RPMI8226 (cell line): ENCODE data around the gene TLCD1.
A peak's percentile ranks its signal among the peaks of the same experiment; 100 is the strongest.

ENCODE experiments used
- DNase-seq: peaks from one replicate; pipeline ENCODE4 v3.0.0-alpha.2; 2015

Gene TLCD1, protein sequence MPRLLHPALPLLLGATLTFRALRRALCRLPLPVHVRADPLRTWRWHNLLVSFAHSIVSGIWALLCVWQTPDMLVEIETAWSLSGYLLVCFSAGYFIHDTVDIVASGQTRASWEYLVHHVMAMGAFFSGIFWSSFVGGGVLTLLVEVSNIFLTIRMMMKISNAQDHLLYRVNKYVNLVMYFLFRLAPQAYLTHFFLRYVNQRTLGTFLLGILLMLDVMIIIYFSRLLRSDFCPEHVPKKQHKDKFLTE

DNA sequence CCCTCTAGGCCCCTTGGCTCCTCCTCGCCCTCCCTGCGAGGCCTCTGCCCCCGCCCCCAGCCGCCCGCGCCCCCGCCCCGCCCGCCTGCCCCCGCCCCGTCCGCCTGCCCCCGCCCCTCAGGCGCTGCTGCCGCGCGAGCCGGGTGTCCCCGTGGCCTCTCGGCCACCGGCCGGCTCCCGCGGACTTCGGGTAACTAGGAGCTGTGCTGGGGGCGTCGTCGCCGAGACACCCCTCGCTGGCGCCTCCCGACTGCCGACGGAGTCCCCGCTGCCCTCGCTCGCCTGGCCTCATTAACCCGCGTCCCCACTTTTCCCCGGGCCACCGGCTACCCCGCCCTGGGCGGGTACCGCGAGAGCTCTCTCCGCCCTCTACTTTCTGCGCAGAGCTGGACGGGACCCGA, at the start of gene TLCD1:
TLCD1 (minus strand) TSS at position 8 of the 401 bp plus-strand sequence. CDS start 136 bp downstream, outside the sequence.
- peak; percentile 77 for DNase-seq

DNA sequence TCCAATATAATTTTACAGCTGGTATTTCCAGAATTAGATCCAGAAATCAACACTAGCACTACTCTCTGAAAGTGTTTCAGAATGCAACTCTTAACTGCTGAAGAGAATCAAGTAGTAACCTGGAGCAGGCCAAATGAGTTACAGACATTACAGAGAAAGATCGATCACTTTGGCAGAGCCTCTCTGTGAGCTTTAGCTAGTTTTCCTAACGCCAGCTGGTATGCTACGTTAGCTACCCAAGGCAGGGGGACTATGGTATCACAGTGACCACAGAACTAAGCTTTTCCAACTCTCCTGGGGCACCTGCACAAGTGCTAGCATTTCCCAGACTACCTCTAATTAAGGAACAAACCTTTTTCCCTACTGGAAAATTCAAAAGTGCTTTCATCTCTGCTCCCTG, 48.2 kb upstream of the TLCD1 start:
- DNase-seq = no peak

DNA sequence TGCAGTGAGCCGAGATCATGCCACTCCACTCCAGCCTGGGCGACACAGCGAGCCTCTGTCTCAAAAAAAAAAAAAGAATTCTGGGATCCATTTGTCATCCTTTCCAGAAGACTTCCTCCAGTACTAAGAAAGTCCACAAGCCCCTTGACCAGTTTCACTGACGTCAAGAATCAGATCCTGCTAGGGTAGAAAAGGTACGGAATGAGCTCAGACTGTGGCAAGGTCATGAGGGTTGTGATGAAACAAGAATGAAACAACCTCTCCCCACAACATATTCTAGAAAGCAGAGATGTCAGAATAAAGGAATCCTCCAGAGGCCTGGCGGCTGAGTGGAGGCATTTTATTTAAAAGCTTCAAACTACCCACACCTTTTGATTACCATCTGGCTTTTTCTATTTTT, 47.7 kb upstream of the TLCD1 start:
- no peak for DNase-seq

DNA sequence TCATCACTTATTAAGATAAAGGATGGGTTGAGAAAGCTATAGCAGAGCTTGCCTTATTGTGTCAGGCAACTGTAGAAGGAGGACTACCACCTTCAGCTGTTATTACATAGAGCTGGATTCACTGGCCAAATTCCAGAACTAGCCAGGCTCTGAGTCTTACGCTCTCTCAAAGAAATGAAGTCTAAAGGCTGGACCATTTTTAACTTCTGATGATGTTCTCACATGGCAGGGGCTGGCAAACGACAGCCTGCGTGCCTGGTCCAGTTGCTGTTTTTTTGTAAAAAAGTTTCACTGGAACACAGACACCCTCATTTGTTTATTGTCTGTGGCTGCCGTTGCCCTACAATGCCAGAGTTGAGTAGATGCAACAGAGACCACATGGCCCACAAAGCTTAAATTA, 39.0 kb upstream of the TLCD1 start:
- no peak for DNase-seq

DNA sequence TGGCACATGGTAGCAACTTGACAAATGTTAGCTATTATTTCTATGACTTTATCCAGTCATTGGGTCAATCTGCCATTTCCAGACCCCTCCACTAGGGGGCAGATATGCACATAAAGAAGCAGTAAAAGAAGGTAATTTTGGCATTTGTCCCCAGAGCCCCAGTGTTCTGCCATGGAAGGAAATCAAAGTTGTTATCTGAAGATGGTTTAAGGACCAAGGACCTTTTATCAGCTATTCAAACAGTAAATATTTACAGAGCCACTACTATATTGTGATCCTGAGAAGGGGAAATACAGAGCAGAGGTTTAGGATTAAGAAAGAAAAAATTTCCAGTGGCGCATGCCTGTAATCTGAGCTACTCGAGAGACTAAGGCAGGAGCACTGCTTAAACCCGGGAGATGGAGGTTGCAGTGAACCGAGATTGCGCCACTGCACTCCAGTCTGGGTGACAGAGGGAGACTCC, 37.8 kb upstream of the TLCD1 start:
- DNase-seq = peak; percentile 85

DNA sequence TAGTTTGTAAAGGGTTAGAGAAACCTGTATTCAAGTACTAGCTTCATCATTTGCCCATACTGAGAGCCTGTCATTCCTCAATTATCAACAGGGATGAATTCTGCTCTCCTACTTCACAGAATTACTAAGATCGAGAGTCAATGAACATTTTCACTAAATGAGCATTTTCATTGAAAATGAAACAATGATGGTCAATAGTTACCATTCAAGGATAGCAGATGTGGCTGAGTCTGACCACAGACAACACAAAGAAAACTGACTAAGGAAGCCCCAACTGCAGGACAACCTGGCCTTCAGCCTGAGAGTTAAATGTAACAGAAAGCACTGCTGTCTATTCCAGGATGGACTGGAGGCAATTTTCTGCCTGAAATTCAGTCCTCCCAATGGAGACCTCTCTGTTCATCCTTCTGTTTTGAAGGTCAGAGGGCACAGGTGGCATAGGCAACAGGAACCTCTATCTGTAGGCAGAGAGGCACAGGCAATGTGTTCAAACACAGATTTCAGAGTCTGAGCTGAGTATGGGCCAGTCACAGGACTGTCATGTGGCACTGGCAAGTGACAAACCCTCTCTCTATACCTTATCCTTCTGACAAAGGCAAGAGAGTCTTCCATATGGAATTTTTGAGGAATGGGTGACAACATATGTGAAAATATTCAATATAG, 37.2 kb upstream of the TLCD1 start:
- no peak for DNase-seq

DNA sequence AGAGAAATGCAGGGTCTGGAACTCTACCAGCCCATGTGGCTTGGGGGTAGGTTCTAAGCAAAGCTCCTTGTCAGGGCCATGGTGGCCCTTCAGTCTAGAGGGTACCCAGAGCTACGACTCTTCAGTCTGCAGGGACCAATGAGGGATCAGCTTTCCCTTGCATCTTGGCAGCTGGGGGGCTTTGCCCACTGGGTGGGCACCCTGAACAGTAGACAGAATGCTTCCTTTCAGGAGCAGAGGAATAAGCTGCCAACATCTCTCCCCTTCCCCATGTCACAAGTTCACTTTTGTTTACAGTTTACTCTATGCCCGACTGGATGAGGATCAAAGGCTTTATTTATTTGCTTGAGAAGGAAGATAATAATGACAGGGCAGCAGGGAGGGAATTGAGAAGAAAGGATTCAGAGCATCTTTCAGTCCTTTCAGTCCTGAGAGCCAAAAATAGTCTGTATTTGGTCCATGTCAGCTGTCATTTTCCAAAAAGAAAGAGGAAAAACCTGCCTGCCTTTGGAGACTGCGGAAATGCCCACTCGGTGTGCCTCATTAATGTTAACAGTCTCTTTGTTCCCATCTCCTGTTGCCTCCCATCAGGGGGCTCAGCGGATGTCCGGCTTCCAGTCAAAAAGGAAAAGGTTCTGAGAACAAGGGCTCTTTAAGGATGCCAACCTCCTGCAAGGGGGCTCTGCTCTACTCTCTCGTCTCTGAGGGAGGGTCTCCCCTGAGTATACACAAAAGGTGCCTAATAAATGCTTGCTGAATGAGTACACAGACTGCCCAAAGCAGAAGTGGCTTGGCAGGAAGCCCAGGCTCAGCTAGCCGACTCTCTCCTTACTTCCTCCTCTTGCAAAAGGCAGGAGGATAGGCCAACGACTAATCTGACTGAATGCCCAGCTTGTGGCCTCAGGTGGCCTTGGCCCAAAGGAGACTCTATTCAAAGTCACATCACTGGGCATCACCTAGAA, 34.8 kb upstream of the TLCD1 start:
- DNase-seq = peak; percentile 61

DNA sequence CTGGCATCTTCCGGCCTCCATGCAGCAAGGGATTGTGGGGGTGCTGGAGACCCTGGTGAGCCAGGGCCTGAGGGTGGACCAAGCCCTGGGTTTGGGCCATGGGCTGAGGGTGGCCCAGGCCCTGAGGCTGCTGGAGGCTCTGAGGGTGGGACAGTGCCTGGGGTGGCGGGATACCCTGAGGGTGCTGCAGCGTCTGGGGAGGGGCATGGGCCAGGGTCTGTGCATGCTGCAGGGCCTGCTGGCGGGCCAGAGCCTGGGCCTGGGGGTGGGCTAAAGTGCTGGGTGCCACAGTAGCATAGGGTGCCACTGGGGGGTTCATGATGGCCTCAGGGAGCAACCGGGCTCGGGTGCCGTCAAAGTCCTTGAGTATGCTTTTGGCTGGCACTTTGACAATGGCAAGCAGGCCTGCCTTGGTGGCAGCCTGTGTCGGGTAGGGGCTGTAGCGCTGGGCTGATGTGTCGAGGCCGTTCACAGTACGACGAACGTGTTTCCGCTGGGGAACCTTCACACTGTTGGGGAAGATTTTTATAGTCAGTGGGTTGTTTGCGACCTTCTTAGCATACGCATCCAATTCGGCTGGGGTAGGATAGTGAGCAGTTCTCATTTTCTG, 33.3 kb upstream of the TLCD1 start:
- no peak for DNase-seq

DNA sequence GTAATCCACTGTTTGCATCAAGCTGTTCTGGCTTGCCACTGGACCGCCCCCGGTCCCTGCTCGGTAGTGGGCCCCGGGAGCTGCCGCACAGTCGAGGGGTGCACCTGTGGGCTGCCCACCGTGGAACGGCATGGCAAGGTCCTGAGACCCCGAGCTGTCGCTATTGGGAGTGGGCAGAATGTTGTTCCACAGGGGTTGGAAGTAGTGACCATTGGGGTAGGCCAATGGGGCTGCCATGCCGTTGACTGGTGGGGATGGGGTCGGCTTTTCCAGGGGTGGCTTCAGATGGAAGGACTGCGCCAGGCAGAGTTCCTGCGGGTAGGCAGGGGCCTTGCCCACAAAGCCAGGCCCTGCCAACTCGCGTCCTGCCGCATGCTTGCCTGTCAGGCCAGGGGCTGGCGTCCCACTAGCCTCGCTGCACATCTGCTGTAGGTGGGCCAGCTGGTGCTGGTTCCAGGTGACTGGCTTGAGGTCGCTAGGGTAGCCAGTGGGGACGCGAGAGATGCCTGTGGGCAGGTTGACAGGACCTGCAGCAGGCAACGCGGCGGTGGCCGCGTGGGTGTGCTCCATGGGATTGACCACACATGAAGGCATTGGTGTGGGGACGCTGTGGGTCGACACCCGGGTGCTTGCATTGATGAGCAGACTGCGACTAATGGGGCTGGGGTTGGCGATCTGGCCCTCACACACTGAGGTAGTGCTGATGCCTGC, 32.5 kb upstream of the TLCD1 start:
- no peak for DNase-seq

DNA sequence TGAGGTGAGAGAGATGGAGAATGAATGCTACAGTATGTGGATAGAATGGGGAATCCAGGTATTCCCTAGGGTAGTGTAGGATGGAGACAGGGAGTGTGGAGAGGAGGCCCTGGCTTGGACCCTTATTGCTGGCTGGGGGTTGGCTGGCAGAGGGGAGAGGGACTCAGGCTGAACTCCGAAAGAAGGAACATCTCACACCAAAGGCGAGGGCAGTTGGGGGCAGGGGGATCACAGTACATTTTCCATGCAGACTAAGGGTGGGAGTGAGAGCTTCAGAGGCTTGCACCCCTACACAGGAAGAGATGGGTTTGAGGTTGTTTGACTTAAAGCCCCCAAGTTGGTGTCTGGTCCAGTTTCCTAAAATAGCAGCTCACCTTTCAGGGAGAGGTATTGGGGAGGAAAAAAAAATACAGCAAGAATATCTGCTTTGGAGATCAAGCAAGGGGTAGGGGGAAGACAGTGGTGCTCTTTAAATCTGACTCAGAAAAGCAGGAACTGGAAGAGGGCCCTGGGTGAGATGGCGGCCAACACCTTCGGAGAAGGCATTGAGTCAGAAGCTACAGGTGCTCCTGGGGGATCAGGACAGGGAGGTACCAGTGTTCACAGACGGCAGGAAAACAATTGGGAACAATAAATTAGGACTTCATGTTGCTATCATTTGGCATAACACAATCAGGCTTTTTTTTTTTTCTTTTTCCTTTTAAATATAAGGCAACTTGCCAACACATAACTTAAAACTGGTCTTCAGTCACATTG, 30.2 kb upstream of the TLCD1 start:
- DNase-seq = no peak

DNA sequence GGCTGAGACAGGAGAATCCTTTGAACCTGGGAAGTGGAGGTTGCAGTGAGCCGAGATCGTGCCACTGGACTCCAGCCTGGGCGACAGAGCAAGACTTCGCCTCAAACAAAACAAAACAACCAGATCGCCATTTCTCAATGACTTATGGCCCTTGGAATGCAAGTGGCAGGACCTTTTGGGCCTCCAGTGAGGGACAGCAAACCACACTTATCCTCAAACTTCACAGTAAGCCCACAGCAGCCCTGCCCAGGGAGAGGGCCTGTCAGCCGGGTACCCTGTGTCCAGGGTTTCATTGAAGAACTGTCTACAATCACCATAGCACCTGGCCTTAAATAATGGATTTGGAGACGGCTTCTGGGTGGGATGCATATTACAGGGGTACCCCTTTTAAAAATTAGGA, 29.5 kb upstream of the TLCD1 start:
- no peak for DNase-seq

DNA sequence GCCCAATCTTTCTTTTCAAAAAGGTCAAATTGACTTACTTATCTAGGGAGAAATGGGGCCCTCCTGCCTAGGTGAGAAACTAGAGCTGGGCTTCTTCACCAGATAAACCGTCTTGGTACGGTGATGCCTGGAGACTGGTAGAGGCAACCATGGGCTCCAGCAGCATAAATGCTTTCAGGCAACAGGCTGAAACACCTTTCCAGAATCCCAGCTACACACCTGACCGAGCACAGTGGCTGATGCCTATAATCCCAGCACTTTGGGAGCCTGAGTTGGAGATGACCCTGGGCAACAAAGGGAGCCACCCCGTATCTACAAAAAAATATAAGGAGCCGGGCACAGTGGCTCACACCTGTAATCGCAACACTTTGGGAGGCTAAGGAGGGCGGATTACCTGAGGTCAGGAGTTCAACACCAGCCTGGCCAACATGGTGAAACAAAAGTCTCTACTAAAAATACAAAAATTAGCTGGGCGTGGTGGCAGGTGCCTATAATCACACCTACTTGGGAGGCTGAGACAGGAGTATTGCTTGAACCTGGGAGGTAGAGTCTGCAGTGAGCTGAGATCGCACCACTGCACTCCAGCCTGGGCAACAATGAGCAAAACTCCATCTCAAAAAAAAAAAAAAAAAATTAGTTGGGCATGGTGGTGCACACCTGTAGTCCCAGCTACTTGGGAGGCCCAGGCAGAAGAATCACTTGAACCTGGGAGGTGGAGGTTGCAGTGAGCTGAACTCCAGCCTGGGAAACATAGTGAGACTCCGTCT, 25.8 kb upstream of the TLCD1 start:
- DNase-seq = no peak

DNA sequence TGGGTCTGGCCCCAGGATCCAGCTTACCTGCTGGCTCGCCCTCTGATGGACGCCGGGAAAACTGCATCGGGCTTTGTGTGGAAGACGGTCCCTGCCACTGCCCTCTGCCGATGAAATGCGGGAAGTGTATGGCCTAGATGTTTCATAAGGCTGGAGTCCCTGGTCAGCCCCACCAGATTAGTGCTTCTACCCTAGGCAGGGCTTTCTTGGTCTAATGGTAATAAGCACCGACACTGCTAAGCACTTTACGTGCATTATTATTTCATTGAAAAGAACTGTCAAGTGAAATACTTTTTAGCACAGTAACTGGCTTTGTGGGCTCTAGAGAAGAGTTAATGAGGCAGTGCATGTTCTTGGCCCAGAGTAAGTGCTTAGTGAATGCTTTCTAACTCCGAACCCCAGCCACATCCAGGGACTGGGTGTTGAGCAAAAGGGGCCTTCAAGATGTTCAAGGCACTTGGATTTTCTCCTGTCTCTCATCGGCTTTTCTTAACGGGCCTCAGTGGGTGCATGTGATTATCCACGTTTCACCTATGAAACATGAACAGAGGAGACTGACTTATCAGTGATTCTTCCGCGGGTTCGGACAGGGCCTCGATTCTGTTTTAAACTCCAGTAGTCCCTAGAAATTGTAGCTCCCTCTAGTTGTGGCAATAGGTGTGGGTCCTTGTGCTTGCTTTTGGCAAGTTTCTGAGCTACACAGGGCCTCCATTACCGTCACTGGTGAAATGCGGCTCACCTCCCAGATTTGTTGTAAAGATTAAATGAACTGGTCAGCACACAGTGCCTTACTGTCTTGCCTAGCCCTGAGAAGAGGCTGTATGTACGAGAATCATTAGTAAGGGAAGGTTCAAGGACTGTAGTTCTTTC, 24.4 kb upstream of the TLCD1 start:
- DNase-seq = peak; percentile 94

DNA sequence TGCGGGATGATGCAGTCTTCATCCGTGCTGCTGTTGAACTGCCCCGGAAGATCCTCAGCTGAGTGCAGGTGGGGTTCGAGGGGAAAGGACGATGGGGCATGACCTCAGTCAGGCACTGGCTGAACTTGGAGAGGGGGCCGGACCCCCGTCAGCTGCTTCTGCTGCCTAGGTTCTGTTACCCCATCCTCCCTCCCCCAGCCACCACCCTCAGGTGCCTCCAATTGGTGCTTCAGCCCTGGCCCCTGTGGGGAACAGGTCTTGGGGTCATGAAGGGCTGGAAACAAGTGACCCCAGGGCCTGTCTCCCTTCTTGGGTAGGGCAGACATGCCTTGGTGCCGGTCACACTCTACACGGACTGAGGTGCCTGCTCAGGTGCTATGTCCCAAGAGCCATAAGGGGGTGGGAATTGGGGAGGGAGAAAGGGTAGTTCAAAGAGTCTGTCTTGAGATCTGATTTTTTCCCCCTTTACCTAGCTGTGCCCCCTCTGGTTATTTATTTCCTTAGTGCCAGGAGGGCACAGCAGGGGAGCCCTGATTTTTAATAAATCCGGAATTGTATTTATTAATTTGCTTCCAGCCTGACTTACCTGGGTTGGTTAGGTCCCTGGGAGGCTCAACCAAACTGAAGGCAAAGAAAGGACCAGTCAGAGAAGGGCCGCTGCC, 23.6 kb upstream of the TLCD1 start:
- no peak for DNase-seq

DNA sequence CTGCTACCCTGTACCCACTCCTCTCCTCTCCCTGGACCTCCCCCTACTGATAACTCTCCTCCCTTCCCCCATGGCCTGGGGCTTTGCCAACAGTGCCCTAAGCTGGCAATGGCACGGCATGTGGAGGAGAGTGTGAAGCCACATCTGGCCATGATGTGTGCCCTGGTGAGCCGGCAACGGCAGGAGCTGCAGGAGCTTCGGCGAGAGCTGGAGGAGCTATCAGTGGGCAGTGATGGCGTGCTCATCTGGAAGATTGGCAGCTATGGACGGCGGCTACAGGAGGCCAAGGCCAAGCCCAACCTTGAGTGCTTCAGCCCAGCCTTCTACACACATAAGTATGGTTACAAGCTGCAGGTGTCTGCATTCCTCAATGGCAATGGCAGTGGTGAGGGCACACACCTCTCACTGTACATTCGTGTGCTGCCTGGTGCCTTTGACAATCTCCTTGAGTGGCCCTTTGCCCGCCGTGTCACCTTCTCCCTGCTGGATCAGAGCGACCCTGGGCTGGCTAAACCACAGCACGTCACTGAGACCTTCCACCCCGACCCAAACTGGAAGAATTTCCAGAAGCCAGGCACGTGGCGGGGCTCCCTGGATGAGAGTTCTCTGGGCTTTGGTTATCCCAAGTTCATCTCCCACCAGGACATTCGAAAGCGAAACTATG, 23.0 kb upstream of the TLCD1 start:
- DNase-seq = no peak

DNA sequence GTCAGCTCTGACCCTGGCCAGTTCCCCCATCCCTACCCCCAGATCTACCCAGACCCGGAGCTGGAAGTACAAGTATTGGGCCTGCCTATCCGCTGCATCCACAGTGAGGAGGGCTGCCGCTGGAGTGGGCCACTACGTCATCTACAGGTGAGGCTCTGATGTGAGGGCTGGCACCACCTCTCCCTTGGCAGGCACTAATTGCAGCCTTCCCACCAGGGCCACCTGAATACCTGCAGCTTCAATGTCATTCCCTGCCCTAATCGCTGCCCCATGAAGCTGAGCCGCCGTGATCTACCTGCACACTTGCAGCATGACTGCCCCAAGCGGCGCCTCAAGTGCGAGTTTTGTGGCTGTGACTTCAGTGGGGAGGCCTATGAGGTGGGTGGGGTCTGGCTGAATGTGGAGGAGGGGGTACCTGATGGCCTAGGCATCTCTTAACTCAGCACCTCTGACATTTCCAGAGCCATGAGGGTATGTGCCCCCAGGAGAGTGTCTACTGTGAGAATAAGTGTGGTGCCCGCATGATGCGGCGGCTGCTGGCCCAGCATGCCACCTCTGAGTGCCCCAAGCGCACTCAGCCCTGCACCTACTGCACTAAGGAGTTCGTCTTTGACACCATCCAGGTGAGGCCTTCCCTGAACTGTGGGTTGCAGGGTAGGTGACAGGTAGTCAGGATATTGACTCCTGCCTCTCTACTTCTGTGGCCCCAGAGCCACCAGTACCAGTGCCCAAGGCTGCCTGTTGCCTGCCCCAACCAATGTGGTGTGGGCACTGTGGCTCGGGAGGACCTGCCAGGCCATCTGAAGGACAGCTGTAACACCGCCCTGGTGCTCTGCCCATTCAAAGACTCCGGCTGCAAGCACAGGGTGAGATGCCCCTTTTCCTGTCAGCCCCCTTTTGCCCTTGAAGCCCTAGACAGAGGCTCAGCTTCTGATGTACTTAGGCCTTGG, 22.0 kb upstream of the TLCD1 start:
- no peak for DNase-seq

DNA sequence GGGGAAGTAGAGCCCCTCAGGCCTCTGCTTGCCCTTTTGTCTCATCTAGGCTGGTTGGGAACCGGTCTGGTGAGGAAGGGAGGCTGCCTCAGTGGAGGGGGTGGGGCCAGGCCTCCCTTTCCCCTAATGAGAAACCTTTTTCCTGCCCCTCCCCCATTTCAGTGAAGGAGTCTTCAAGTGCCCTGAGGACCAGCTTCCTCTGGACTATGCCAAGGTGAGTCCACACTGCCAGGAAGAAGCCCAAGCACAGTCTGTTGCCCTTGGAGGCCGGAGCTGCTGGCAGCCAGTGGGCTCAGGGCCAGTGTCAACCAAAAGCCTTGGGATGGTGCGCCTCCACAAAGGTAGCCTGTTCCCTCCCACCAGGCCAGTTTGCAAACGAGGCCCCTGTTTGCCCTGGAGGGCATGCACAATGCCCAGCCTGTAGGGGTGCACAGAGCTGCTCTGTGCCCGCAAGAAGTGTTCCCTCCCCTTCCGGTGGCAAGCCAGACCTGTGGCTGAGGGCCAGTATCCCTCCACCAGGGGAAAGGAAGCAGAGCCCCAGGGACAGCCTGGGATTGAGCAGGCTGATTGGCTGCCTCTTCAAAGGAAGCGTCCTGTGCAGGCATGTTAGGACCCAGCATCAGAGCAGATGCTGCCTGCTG, 21.1 kb upstream of the TLCD1 start:
- DNase-seq = no peak
